Measurements from ENCODE around the gene NACC2. TPM values are rescaled to one million over a fixed set of nuclear protein-coding genes. Genes with fewer than 3 reads are reported as not detected.

The NACC2 gene
- total and polyA plus RNA-seq, 2 donors (not counting 1 experiment from before 2014, with no cell fraction given): 0.34 to 1.9 TPM

- Mint-ChIP-seq H3K4me3 (no peak overlapping the region), H3K9me3 (ENCODE audit: insufficient read depth) (no peaks in the 10 kb centered on the region), H3K27me3 (peaks cover 7% of the 10 kb centered on the region), H3K27ac (no peak overlapping the region), H3K4me1 (no peaks in the 10 kb centered on the region)
- no peaks in the 10 kb centered on the region for H3K79me2 ChIP-seq (ENCODE audit: control insufficient read depth, insufficient read depth, low read length)
- H3K27me3 ChIP-seq (replicated peaks in 1 of 4; ENCODE audit: control extremely low read depth in 1 of 4, control insufficient read depth in 3 of 4, insufficient read depth in 4 of 4, low read length in 3 of 4): peaks cover 0 to 36% (median 3%) of the 10 kb centered on the region in 4 experiments
- ChIA-PET POLR2A (no interaction called here), CTCF (interaction anchor here (1.1 to 1.5 kb wide), 3 partner anchors 11 to 171 kb away, joined by 3 to 4 read pairs (median 3); no protein-coding TSS in a partner anchor)
- TF ChIP-seq CTCF (IDR thresholded peaks at IDR 0.05) (no peak), EZH2 (IDR thresholded peaks at IDR 0.05; ENCODE audit: borderline replicate concordance, insufficient read depth, low read depth, low read length, poor library complexity, severe bottlenecking) (no peak)
- peaks cover 0 to 2% (median 0%) of the 10 kb centered on the region in 3 donors for H3K9me3 ChIP-seq (ENCODE audit: control extremely low read depth in 1 of 3, control insufficient read depth in 2 of 3, insufficient read depth in 1 of 3, low read length in 2 of 3)
- 100% methylated on average over 1 of the region's 5 CpGs for WGBS (ENCODE audit: insufficient coverage)
- no peak overlapping the region for H3K4me2 ChIP-seq (replicated peaks; ENCODE audit: low read depth, low read length, poor library complexity, severe bottlenecking)
- ATAC-seq (ENCODE audit: low read depth) (no peak), DNase-seq (no peak)
- no peak overlapping the region for H3K27ac ChIP-seq (ENCODE audit: low read length in 2 of 2)
- no peak overlapping the region for H3K9ac ChIP-seq (ENCODE audit: low read length)
- no peaks in the 10 kb centered on the region for H3K36me3 ChIP-seq (replicated peaks in 1 of 2; ENCODE audit: control extremely low read depth in 1 of 2, control insufficient read depth in 1 of 2, extremely low read depth in 1 of 2, insufficient read depth in 2 of 2, low read length in 1 of 2)
- H3K4me1 ChIP-seq (ENCODE audit: control insufficient read depth in 2 of 2, insufficient read depth in 2 of 2, low read length in 2 of 2): no peaks in the 10 kb centered on the region
- H2AFZ ChIP-seq (ENCODE audit: insufficient read depth, low read depth, low read length, poor library complexity, severe bottlenecking): no peak overlapping the region
- intact Hi-C loops (cut with micrococcal nuclease): no loop called here
- no peak overlapping the region for H3K4me3 ChIP-seq (ENCODE audit: control extremely low read depth in 1 of 5, extremely low read depth in 1 of 5, insufficient read depth in 1 of 5, low read depth in 2 of 5, low read length in 4 of 5)
- no peaks in the 10 kb centered on the region for H4K20me1 ChIP-seq (ENCODE audit: control insufficient read depth, insufficient read depth, low read length, poor library complexity, severe bottlenecking)
Measured at GRCh38 chr9:136140046-136140445, 45.0 kb upstream of the NACC2 start.

- TF ChIP-seq CTCF (IDR thresholded peaks at IDR 0.05) (peak; percentile 23), EZH2 (IDR thresholded peaks at IDR 0.05; ENCODE audit: borderline replicate concordance, insufficient read depth, low read depth, low read length, poor library complexity, severe bottlenecking) (no peak)
- no peaks in the 10 kb centered on the region for H3K36me3 ChIP-seq (replicated peaks in 1 of 2; ENCODE audit: control extremely low read depth in 1 of 2, control insufficient read depth in 1 of 2, extremely low read depth in 1 of 2, insufficient read depth in 2 of 2, low read length in 1 of 2)
- CTCF ChIA-PET: interaction anchor here (1.2 kb wide), 2 partner anchors 10 to 129 kb away, joined by 3 read pairs; no protein-coding TSS in a partner anchor
- H2AFZ ChIP-seq (ENCODE audit: insufficient read depth, low read depth, low read length, poor library complexity, severe bottlenecking): no peak overlapping the region
- no peak for ATAC-seq (ENCODE audit: low read depth)
- intact Hi-C loops (cut with micrococcal nuclease): no loop called here
- H3K9me3 Mint-ChIP-seq (ENCODE audit: insufficient read depth): no peaks in the 10 kb centered on the region
- no peak overlapping the region for H3K9ac ChIP-seq (ENCODE audit: low read length)
- H3K4me3 ChIP-seq (ENCODE audit: control extremely low read depth in 1 of 5, extremely low read depth in 1 of 5, insufficient read depth in 1 of 5, low read depth in 2 of 5, low read length in 4 of 5): no peak overlapping the region
- H3K27ac Mint-ChIP-seq: no peak overlapping the region
- H3K4me1 ChIP-seq (ENCODE audit: control insufficient read depth in 2 of 2, insufficient read depth in 2 of 2, low read length in 2 of 2): peaks cover 5 to 7% of the 10 kb centered on the region in 2 donors
- no peak overlapping the region for H3K4me2 ChIP-seq (replicated peaks; ENCODE audit: low read depth, low read length, poor library complexity, severe bottlenecking)
- no peak for DNase-seq
- H3K27me3 ChIP-seq (replicated peaks in 1 of 4; ENCODE audit: control extremely low read depth in 1 of 4, control insufficient read depth in 3 of 4, insufficient read depth in 4 of 4, low read length in 3 of 4): peaks cover 0 to 40% (median 7%) of the 10 kb centered on the region in 4 experiments
- WGBS (ENCODE audit: insufficient coverage): 17% methylated on average over 9 of the region's 9 CpGs
- no peaks in the 10 kb centered on the region for H3K79me2 ChIP-seq (ENCODE audit: control insufficient read depth, insufficient read depth, low read length)
- no peak overlapping the region for H3K27ac ChIP-seq (ENCODE audit: low read length in 2 of 2)
- H3K9me3 ChIP-seq (ENCODE audit: control extremely low read depth in 1 of 3, control insufficient read depth in 2 of 3, insufficient read depth in 1 of 3, low read length in 2 of 3): peaks cover 0 to 7% (median 0%) of the 10 kb centered on the region in 3 donors
- peaks cover 13% of the 10 kb centered on the region for H3K27me3 Mint-ChIP-seq
- POLR2A ChIA-PET: no interaction called here
- H4K20me1 ChIP-seq (ENCODE audit: control insufficient read depth, insufficient read depth, low read length, poor library complexity, severe bottlenecking): no peaks in the 10 kb centered on the region
- H3K4me3 Mint-ChIP-seq: no peak overlapping the region
- peaks cover 8% of the 10 kb centered on the region for H3K4me1 Mint-ChIP-seq
Measured at GRCh38 chr9:136138566-136138965, 43.5 kb upstream of the NACC2 start.
